Measurements from ENCODE around the gene DTNA. TPM values are rescaled to one million over a fixed set of nuclear protein-coding genes. Genes with fewer than 3 reads are reported as not detected.

Gene DTNA
- total RNA-seq, 2 experiments from 2014 or later, result not detected

- DNase-seq, result no peak
- ChIA-PET POLR2A (no interaction called here), CTCF (no interaction called here)
- H3K9me3 Mint-ChIP-seq, result no peaks in the 10 kb centered on the region
- ATAC-seq (ENCODE audit: poor library complexity), result no peak
- intact Hi-C loops (cut with DNase I, micrococcal nuclease), result no loop called here
- no peaks in the 10 kb centered on the region for H3K9me3 ChIP-seq (ENCODE audit: control insufficient read depth in 1 of 2, insufficient read depth in 1 of 2, low read length in 2 of 2)
- no peak overlapping the region for H3K4me3 Mint-ChIP-seq
- H3K4me1 Mint-ChIP-seq (ENCODE audit: low read depth), result no peaks in the 10 kb centered on the region
- H3K4me3 ChIP-seq (ENCODE audit: low read length), result no peak overlapping the region
- peaks cover 27% of the 10 kb centered on the region for H3K27me3 Mint-ChIP-seq
- no peak overlapping the region for H3K27ac Mint-ChIP-seq
- H3K36me3 ChIP-seq (ENCODE audit: insufficient read depth, low read length), result no peaks in the 10 kb centered on the region
- no peaks in the 10 kb centered on the region for H3K27me3 ChIP-seq (ENCODE audit: control insufficient read depth in 1 of 2, insufficient read depth in 2 of 2, low read length in 2 of 2)
- H3K36me3 Mint-ChIP-seq (ENCODE audit: low read depth), result no peaks in the 10 kb centered on the region
- H3K4me1 ChIP-seq (ENCODE audit: insufficient read depth, low read length), result no peaks in the 10 kb centered on the region
- no peak for TF ChIP-seq CTCF (IDR thresholded peaks at IDR 0.05)
- no peak overlapping the region for H3K27ac ChIP-seq (ENCODE audit: low read depth in 1 of 2, low read length in 2 of 2)
These were observed 44.2 kb downstream of the DTNA start for GRCh38 chr18:34754300-34754699.

GRCh38 chr18:34757666-34758065 is 47.6 kb downstream of the DTNA start:
- Histone ChIP-seq H3K4me3 (ENCODE audit: low read length) (no peak overlapping the region), H3K4me1 (ENCODE audit: insufficient read depth, low read length) (no peaks in the 10 kb centered on the region), H3K27ac (ENCODE audit: low read depth in 1 of 2, low read length in 2 of 2) (no peak overlapping the region), H3K9me3 (ENCODE audit: control insufficient read depth in 1 of 2, insufficient read depth in 1 of 2, low read length in 2 of 2) (no peaks in the 10 kb centered on the region), H3K36me3 (ENCODE audit: insufficient read depth, low read length) (no peaks in the 10 kb centered on the region), H3K27me3 (ENCODE audit: control insufficient read depth in 1 of 2, insufficient read depth in 2 of 2, low read length in 2 of 2) (peaks cover 0 to 7% of the 10 kb centered on the region in 2 experiments)
- intact Hi-C loops (cut with DNase I, micrococcal nuclease), result no loop called here
- ATAC-seq (ENCODE audit: poor library complexity), result no peak
- Mint-ChIP-seq H3K4me1 (ENCODE audit: low read depth) (no peaks in the 10 kb centered on the region), H3K27me3 (peaks cover 27% of the 10 kb centered on the region), H3K9me3 (no peaks in the 10 kb centered on the region), H3K4me3 (no peak overlapping the region), H3K27ac (no peak overlapping the region), H3K36me3 (ENCODE audit: low read depth) (no peaks in the 10 kb centered on the region)
- TF ChIP-seq CTCF (IDR thresholded peaks at IDR 0.05), result no peak
- DNase-seq, result no peak
- POLR2A ChIA-PET, result no interaction called here
- CTCF ChIA-PET, result interaction anchor here (0.6 kb wide), 1 partner anchor 1638 kb away, joined by 3 read pairs; no protein-coding TSS in a partner anchor

- no peak for ATAC-seq (ENCODE audit: poor library complexity)
- Histone ChIP-seq H3K36me3 (ENCODE audit: insufficient read depth, low read length) (no peaks in the 10 kb centered on the region), H3K4me3 (ENCODE audit: low read length) (no peak overlapping the region), H3K27ac (ENCODE audit: low read depth in 1 of 2, low read length in 2 of 2) (no peak overlapping the region), H3K27me3 (ENCODE audit: control insufficient read depth in 1 of 2, insufficient read depth in 2 of 2, low read length in 2 of 2) (peaks cover 0 to 7% of the 10 kb centered on the region in 2 experiments), H3K9me3 (ENCODE audit: control insufficient read depth in 1 of 2, insufficient read depth in 1 of 2, low read length in 2 of 2) (no peaks in the 10 kb centered on the region), H3K4me1 (ENCODE audit: insufficient read depth, low read length) (no peaks in the 10 kb centered on the region)
- CTCF ChIA-PET, result no interaction called here
- Mint-ChIP-seq H3K27me3 (peaks cover 26% of the 10 kb centered on the region), H3K9me3 (no peaks in the 10 kb centered on the region), H3K4me3 (no peak overlapping the region), H3K27ac (no peak overlapping the region), H3K36me3 (ENCODE audit: low read depth) (no peaks in the 10 kb centered on the region), H3K4me1 (ENCODE audit: low read depth) (no peaks in the 10 kb centered on the region)
- intact Hi-C loops (cut with DNase I, micrococcal nuclease), result no loop called here
- no peak for DNase-seq
- no peak for TF ChIP-seq CTCF (IDR thresholded peaks at IDR 0.05)
- POLR2A ChIA-PET, result interaction anchor here (0.5 kb wide), 1 partner anchor 1598 kb away, joined by 3 read pairs; no protein-coding TSS in a partner anchor
These were observed 48.4 kb downstream of the DTNA start for GRCh38 chr18:34758378-34758948.

Measured in CD4-positive, alpha-beta T cell (primary cell).